Measurements from ENCODE around the gene WDR4.

- TF ChIP-seq POLR2A (IDR thresholded peaks at IDR 0.05) (no peak), CTCF (IDR thresholded peaks at IDR 0.05) (no peak)
Observed at GRCh38 chr21:42887326-42887725, 8.0 kb upstream of the WDR4 start.
